Fibroblast of lung (primary cell): Measurements from ENCODE around the gene KIZ. TPM values are rescaled to one million over a fixed set of nuclear protein-coding genes. Genes with fewer than 3 reads are reported as not detected.

Experiments
- DNase-seq, 2 donors: peaks; one replicate each; pipeline versions ENCODE4 v3.0.0 to v3.0.0-alpha.2; 2010; ENCODE audit warnings: low read depth in 2 of 2
- H2AFZ ChIP-seq: 2 replicates; pipeline ENCODE4 v1.5.1; 2012; ENCODE audit warnings: low read length, control low read depth, inconsistent platforms
- H3K27ac ChIP-seq: 2 replicates; pipeline ENCODE4 v1.5.1; 2011; ENCODE audit warnings: low read length, control low read depth; ENCODE audit not compliant: insufficient read depth
- H3K27me3 ChIP-seq: 2 replicates; pipeline ENCODE4 v1.5.1; 2011; ENCODE audit warnings: mild to moderate bottlenecking, low read length; ENCODE audit not compliant: control insufficient read depth, insufficient read depth
- H3K36me3 ChIP-seq: 2 replicates; pipeline ENCODE4 v1.5.1; 2011; ENCODE audit warnings: low read length; ENCODE audit not compliant: control insufficient read depth, insufficient read depth
- H3K4me1 ChIP-seq: 2 replicates; pipeline ENCODE4 v1.5.1; 2011; ENCODE audit warnings: low read length; ENCODE audit not compliant: control insufficient read depth, insufficient read depth; ENCODE audit errors: extremely low read depth
- H3K4me2 ChIP-seq: 2 replicates; pipeline ENCODE4 v1.5.1; 2011; ENCODE audit warnings: low read length, control low read depth; ENCODE audit not compliant: insufficient read depth; ENCODE audit errors: extremely low read depth
- H3K4me3 ChIP-seq, 4 experiments: fragments of 200-600 bp in 1 of 4; sonication (generic) in 1 of 4; replicated peaks in 1 of 4; 2 replicates each; pipeline ENCODE4 v1.5.1; 2011 to 2016; ENCODE audit warnings: low read length in 4 of 4, low read depth in 3 of 4, mild to moderate bottlenecking in 3 of 4, control low read depth in 2 of 4, inconsistent platforms in 1 of 4, mixed read lengths in 1 of 4; ENCODE audit not compliant: insufficient read depth in 1 of 4; ENCODE audit errors: control extremely low read depth in 1 of 4
- H3K79me2 ChIP-seq: 2 replicates; pipeline ENCODE4 v1.5.1; 2012; ENCODE audit warnings: mild to moderate bottlenecking, low read length, inconsistent platforms; ENCODE audit not compliant: control insufficient read depth, insufficient read depth
- H3K9ac ChIP-seq: 2 replicates; pipeline ENCODE4 v1.5.1; 2011; ENCODE audit warnings: mild to moderate bottlenecking, low read length, control low read depth; ENCODE audit not compliant: insufficient read depth
- H3K9me3 ChIP-seq: 2 replicates; pipeline ENCODE4 v1.5.1; 2012; ENCODE audit warnings: low read depth, low read length; ENCODE audit not compliant: control insufficient read depth, insufficient read depth
- H4K20me1 ChIP-seq: 2 replicates; pipeline ENCODE4 v1.5.1; 2011; ENCODE audit warnings: low read length; ENCODE audit not compliant: control insufficient read depth, insufficient read depth; ENCODE audit errors: extremely low read depth
- EZH2 ChIP-seq: IDR thresholded peaks from 2 replicates; pipeline ENCODE4 v1.5.1; 2012; ENCODE audit warnings: low read length, control low read depth, mild to moderate bottlenecking; ENCODE audit errors: missing control alignments
- polyA plus RNA-seq, 2 donors: library from polyadenylated mRNA; depleted of rRNA in 1 of 2; stranded (reverse) in 1 of 2; unstranded in 1 of 2; fragments of >200 nt; gene quantifications; 2 replicates each; pipeline ENCODE4 v1.2.1, GENCODE V29; 2011 to 2012; ENCODE audit warnings: missing spikeins in 1 of 2
- total RNA-seq: library from RNA; depleted of rRNA; stranded (reverse); fragments of >200 nt; gene quantifications from 2 replicates; pipeline ENCODE4 v1.2.1, GENCODE V29; 2014
- TF ChIP-seq, protein P1 (sequence below), 2 donors: IDR thresholded peaks in 1 of 2; conservative IDR thresholded peaks in 1 of 2; 1 replicate in 1 of 2; 2 replicates in 1 of 2; pipeline ENCODE4 v1.5.1; 2011 to 2012; ENCODE audit warnings: low read length in 2 of 2, control low read depth in 1 of 2, inconsistent platforms in 1 of 2, low read depth in 1 of 2, mild to moderate bottlenecking in 1 of 2

Gene KIZ
- total and polyA plus RNA-seq, 2 donors (not counting 1 experiment from before 2014, with no cell fraction given) = 11.5 to 23.5 TPM

DNA sequence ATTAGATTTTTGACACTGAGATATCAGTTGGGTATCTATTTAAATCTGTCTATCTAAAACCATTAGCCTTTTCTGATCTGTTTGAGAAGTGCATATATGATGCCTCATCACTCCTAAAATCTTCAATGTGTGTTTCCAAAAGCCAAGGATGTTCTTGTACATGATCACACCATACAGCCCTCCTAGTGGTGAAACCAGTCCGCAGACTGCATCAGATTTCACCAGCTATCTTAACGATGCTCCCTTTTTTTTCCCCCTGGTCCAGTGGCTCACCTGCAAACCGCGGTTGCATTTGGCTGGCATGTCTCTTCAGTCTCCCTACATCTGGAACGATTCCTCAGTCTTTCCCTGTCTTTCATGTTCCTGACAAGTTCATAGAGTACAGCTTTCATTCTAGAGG, 4.0 kb downstream of the KIZ start:
- no peak for DNase-seq
- no peaks in the 10 kb centered on the region for H3K4me1 ChIP-seq
- no peak overlapping the region for H3K9ac ChIP-seq
- H3K27ac ChIP-seq = no peak overlapping the region
- H3K36me3 ChIP-seq = no peaks in the 10 kb centered on the region
- no peaks in the 10 kb centered on the region for H3K9me3 ChIP-seq
- TF ChIP-seq EZH2 = no peak
- TF ChIP-seq, protein P1, sequence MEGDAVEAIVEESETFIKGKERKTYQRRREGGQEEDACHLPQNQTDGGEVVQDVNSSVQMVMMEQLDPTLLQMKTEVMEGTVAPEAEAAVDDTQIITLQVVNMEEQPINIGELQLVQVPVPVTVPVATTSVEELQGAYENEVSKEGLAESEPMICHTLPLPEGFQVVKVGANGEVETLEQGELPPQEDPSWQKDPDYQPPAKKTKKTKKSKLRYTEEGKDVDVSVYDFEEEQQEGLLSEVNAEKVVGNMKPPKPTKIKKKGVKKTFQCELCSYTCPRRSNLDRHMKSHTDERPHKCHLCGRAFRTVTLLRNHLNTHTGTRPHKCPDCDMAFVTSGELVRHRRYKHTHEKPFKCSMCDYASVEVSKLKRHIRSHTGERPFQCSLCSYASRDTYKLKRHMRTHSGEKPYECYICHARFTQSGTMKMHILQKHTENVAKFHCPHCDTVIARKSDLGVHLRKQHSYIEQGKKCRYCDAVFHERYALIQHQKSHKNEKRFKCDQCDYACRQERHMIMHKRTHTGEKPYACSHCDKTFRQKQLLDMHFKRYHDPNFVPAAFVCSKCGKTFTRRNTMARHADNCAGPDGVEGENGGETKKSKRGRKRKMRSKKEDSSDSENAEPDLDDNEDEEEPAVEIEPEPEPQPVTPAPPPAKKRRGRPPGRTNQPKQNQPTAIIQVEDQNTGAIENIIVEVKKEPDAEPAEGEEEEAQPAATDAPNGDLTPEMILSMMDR (conservative IDR thresholded peaks at IDR 0.05 in 1 of 2, IDR thresholded peaks at IDR 0.05 in 1 of 2; ENCODE audit: low read depth in 1 of 2, low read length in 2 of 2) = no peak
- H3K4me3 ChIP-seq = no peak overlapping the region
- H4K20me1 ChIP-seq = no peaks in the 10 kb centered on the region
- no peaks in the 10 kb centered on the region for H3K79me2 ChIP-seq
- H3K4me2 ChIP-seq = no peak overlapping the region
- H3K27me3 ChIP-seq = no peaks in the 10 kb centered on the region
- H2AFZ ChIP-seq = no peak overlapping the region

DNA sequence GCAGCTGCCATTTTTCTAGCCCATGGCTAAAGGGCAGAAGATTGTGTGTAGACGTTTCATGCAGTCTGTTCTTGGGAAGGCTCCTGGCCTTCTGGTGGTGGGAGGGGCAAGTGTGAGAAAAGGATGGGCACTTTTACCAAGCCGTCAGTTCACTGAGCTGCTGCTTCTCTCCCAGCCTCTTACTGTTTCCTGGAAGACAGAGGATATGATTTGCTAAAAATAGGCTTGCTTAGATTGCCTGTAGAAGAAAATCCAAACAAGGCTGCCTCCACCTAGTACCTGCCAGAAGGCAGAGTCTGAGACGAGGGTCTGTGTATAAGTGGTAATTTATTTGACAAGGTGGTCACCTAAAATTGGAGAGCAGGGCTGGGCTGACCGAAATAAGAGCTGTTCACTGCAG, 7.5 kb downstream of the KIZ start:
- H3K27me3 ChIP-seq = no peaks in the 10 kb centered on the region
- no peaks in the 10 kb centered on the region for H3K79me2 ChIP-seq
- H3K36me3 ChIP-seq = no peaks in the 10 kb centered on the region
- no peak overlapping the region for H3K4me2 ChIP-seq
- DNase-seq = no peak
- no peaks in the 10 kb centered on the region for H4K20me1 ChIP-seq
- H2AFZ ChIP-seq = no peak overlapping the region
- no peaks in the 10 kb centered on the region for H3K4me1 ChIP-seq
- H3K9me3 ChIP-seq = no peaks in the 10 kb centered on the region
- TF ChIP-seq, protein P1 (conservative IDR thresholded peaks at IDR 0.05 in 1 of 2, IDR thresholded peaks at IDR 0.05 in 1 of 2; ENCODE audit: low read depth in 1 of 2, low read length in 2 of 2) = no peak
- TF ChIP-seq EZH2 = no peak
- no peak overlapping the region for H3K4me3 ChIP-seq
- H3K27ac ChIP-seq = no peak overlapping the region
- no peak overlapping the region for H3K9ac ChIP-seq

DNA sequence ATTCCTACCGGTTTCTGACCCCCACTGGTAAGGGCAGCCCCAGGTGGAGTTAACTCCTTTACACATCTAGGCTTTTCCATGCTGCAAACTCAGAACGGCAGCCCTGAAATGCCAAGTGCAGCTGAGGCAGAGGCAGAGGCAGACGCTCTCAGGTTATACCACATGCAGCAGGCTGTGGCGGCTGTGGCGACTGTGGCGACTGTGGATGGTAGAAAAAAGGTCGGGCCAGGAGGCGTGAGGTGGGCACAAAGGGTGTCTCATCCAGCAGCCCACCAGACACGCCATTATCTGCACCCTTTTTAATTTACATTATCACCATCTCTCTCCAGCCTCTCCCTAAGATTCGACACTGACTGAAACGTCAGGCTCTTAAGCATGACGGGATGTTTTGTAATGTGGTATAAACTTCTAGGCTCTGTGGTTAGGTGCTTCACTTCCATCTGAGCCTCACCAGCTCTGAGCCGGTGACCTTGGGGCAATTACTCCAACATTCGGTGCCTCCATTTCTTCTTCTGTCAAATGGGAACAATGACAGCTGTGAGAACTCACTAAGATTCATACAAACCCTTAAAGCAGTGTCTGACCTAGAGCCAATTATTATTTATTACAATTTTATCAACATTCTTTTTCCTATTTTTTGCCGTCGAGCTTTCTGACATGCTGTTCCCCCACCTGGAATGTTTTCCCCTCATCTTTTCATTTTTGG, 8.2 kb downstream of the KIZ start:
- Histone ChIP-seq H3K9me3 (no peaks in the 10 kb centered on the region), H3K4me1 (no peaks in the 10 kb centered on the region), H3K4me3 (no peak overlapping the region), H3K9ac (no peak overlapping the region), H4K20me1 (no peaks in the 10 kb centered on the region), H3K27me3 (no peaks in the 10 kb centered on the region), H3K27ac (no peak overlapping the region), H3K4me2 (no peak overlapping the region), H3K36me3 (no peaks in the 10 kb centered on the region), H3K79me2 (no peaks in the 10 kb centered on the region), H2AFZ (no peak overlapping the region)
- TF ChIP-seq EZH2 = no peak
- TF ChIP-seq, protein P1 (conservative IDR thresholded peaks at IDR 0.05 in 1 of 2, IDR thresholded peaks at IDR 0.05 in 1 of 2; ENCODE audit: low read depth in 1 of 2, low read length in 2 of 2) = no peak
- no peak for DNase-seq
